Ishikawa (cell line): ENCODE measurements around the gene AKT1S1.

Experiments
- CEBPB ChIP-seq: IDR thresholded peaks from 2 replicates; pipeline ENCODE4 v1.6.1; 2012
- CREB1 ChIP-seq: IDR thresholded peaks from 2 replicates; pipeline ENCODE4 v1.6.1; 2012; ENCODE audit warnings: low read depth
- EP300 ChIP-seq: IDR thresholded peaks from 2 replicates; pipeline ENCODE4 v1.6.1; 2012; ENCODE audit warnings: borderline replicate concordance
- FOXM1 ChIP-seq: IDR thresholded peaks from 2 replicates; pipeline ENCODE4 v1.6.1; 2012; ENCODE audit warnings: low read depth, borderline replicate concordance
- RAD21 ChIP-seq: IDR thresholded peaks from 2 replicates; pipeline ENCODE4 v1.6.1; 2012; ENCODE audit warnings: low read depth
- TAF1 ChIP-seq: IDR thresholded peaks from 2 replicates; pipeline ENCODE4 v1.6.1; 2012; ENCODE audit warnings: low read depth, mild to moderate bottlenecking
- TCF12 ChIP-seq: IDR thresholded peaks from 2 replicates; pipeline ENCODE4 v1.6.1; 2012; ENCODE audit warnings: low read depth
- YY1 ChIP-seq: IDR thresholded peaks from 2 replicates; pipeline ENCODE4 v1.6.1; 2012; ENCODE audit warnings: low read depth
- TF ChIP-seq, protein P1 (sequence below): IDR thresholded peaks from 2 replicates; pipeline ENCODE4 v1.6.1; 2012
- TF ChIP-seq, protein P2 (sequence below): IDR thresholded peaks from 2 replicates; pipeline ENCODE4 v1.6.1; 2012
- TF ChIP-seq, protein P3 (sequence below): IDR thresholded peaks from 2 replicates; pipeline ENCODE4 v1.6.1; 2012; ENCODE audit warnings: low read depth, mild to moderate bottlenecking

DNA sequence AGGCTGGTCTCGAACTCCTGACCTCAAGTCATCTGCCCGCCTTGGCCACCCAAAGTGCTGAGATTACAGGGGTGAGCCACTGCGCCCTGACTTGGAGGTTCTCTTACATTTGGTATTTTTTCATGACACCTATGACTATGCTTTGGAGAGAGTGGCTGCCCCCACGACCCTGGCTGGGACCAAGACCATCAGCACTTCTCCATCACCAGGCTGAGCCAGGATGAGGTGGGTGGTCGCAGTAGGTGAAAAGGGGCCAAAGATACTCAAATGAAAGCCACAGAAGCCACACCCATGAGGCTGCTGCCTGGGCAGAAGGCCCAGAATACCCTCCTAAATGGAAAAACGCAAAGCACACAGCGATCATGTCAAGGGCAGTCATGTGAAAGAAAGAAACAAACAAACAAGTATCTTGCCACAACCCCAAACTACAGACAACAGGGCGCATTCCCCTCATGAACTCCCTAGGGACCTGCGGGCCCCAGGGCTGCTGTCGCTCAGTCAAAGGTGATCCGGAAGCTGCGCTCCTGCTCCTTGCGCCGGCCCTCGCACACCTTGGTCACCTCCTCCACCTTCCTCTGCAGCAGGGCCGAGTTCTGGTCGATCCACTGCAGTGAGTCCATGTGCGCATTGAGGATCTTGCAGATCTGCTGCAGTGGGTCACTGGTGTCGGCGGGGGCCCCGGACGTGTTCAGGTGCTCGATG lies 30.7 kb upstream of the AKT1S1 start:
- TF ChIP-seq, protein P1, sequence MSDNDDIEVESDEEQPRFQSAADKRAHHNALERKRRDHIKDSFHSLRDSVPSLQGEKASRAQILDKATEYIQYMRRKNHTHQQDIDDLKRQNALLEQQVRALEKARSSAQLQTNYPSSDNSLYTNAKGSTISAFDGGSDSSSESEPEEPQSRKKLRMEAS = no peak
- TF ChIP-seq RAD21 (no peak), TAF1 (no peak), CEBPB (no peak), CREB1 (no peak), TCF12 (no peak), EP300 (no peak), YY1 (no peak), FOXM1 (no peak)
- TF ChIP-seq, protein P2, sequence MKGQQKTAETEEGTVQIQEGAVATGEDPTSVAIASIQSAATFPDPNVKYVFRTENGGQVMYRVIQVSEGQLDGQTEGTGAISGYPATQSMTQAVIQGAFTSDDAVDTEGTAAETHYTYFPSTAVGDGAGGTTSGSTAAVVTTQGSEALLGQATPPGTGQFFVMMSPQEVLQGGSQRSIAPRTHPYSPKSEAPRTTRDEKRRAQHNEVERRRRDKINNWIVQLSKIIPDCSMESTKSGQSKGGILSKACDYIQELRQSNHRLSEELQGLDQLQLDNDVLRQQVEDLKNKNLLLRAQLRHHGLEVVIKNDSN = no peak
- TF ChIP-seq, protein P3, sequence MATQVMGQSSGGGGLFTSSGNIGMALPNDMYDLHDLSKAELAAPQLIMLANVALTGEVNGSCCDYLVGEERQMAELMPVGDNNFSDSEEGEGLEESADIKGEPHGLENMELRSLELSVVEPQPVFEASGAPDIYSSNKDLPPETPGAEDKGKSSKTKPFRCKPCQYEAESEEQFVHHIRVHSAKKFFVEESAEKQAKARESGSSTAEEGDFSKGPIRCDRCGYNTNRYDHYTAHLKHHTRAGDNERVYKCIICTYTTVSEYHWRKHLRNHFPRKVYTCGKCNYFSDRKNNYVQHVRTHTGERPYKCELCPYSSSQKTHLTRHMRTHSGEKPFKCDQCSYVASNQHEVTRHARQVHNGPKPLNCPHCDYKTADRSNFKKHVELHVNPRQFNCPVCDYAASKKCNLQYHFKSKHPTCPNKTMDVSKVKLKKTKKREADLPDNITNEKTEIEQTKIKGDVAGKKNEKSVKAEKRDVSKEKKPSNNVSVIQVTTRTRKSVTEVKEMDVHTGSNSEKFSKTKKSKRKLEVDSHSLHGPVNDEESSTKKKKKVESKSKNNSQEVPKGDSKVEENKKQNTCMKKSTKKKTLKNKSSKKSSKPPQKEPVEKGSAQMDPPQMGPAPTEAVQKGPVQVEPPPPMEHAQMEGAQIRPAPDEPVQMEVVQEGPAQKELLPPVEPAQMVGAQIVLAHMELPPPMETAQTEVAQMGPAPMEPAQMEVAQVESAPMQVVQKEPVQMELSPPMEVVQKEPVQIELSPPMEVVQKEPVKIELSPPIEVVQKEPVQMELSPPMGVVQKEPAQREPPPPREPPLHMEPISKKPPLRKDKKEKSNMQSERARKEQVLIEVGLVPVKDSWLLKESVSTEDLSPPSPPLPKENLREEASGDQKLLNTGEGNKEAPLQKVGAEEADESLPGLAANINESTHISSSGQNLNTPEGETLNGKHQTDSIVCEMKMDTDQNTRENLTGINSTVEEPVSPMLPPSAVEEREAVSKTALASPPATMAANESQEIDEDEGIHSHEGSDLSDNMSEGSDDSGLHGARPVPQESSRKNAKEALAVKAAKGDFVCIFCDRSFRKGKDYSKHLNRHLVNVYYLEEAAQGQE = no peak
